K562 (cell line): Measurements from ENCODE around the gene ERICH6. TPM values are rescaled to one million over a fixed set of nuclear protein-coding genes. Genes with fewer than 3 reads are reported as not detected.
A peak's percentile ranks its signal among the peaks of the same experiment; 100 is the strongest.

Source experiments
- CBX2 ChIP-seq: fragments of 200-600 bp; sonication (generic); IDR thresholded peaks from one replicate; pipeline ENCODE4 v1.6.1; 2012; ENCODE audit warnings: mild to moderate bottlenecking, low read length, inconsistent platforms; ENCODE audit not compliant: insufficient read depth, poor library complexity, severe bottlenecking
- CREBBP ChIP-seq: IDR thresholded peaks from one replicate; pipeline ENCODE4 v1.6.1; 2012; ENCODE audit warnings: low read depth, mild to moderate bottlenecking, control low read depth, inconsistent platforms, low read length
- ELK1 ChIP-seq: sonication (generic); formaldehyde crosslinking; IDR thresholded peaks from 2 replicates; pipeline ENCODE4 v1.8.1; 2022; ENCODE audit warnings: missing genetic modification reagents
- FOXJ2 ChIP-seq: fragments of 200-800 bp; sonication (Bioruptor generic); IDR thresholded peaks from 2 replicates; pipeline ENCODE4 v1.6.1; 2016; ENCODE audit warnings: missing genetic modification characterization, missing compliant biosample characterization
- FOXK2 ChIP-seq, 2 experiments: fragments of 450-650 bp; IDR thresholded peaks in 1 of 2; conservative IDR thresholded peaks in 1 of 2; 2 replicates each; pipeline ENCODE4 v1.6.1; 2016; ENCODE audit warnings: low read depth in 2 of 2, mild to moderate bottlenecking in 1 of 2
- FOXM1 ChIP-seq, 2 experiments: fragments of 450-650 bp in 1 of 2; sonication (generic) in 1 of 2; formaldehyde crosslinking in 1 of 2; IDR thresholded peaks; 2 replicates each; pipeline versions ENCODE4 v1.6.1 to v1.9.0; 2017 to 2022; ENCODE audit warnings: low read depth in 2 of 2, mild to moderate bottlenecking in 2 of 2, missing genetic modification reagents in 1 of 2, moderate library complexity in 1 of 2
- GABPB1 ChIP-seq: sonication (generic); formaldehyde crosslinking; IDR thresholded peaks from 2 replicates; pipeline ENCODE4 v1.8.0; 2022; ENCODE audit warnings: mild to moderate bottlenecking, missing genetic modification reagents
- KDM4B ChIP-seq, 2 experiments: fragments of 450-650 bp in 1 of 2; sonication (generic) in 1 of 2; IDR thresholded peaks; 2 replicates each; pipeline ENCODE4 v1.6.1; 2016 to 2017; ENCODE audit warnings: borderline replicate concordance in 2 of 2, antibody characterized with exemption in 1 of 2, low read depth in 1 of 2, mild to moderate bottlenecking in 1 of 2
- KLF6 ChIP-seq: fragments of 250-450 bp; sonication (Bioruptor Pico); IDR thresholded peaks from 2 replicates; pipeline ENCODE4 v1.4.0; 2020; ENCODE audit warnings: mild to moderate bottlenecking, moderate library complexity, borderline replicate concordance
- MBD2 ChIP-seq: sonication (generic); IDR thresholded peaks from 2 replicates; pipeline ENCODE4 v1.6.1; 2016; ENCODE audit warnings: low read depth, borderline replicate concordance
- NR2C1 ChIP-seq, 2 experiments: fragments of 450-650 bp; IDR thresholded peaks; 2 replicates each; pipeline ENCODE4 v1.6.1; 2017; ENCODE audit warnings: mild to moderate bottlenecking in 2 of 2, antibody characterized with exemption in 1 of 2, inconsistent platforms in 1 of 2, missing compliant biosample characterization in 1 of 2, missing genetic modification characterization in 1 of 2
- SMARCC2 ChIP-seq: fragments of 450-650 bp; IDR thresholded peaks from 2 replicates; pipeline ENCODE4 v1.6.1; 2017; ENCODE audit warnings: antibody characterized with exemption, moderate library complexity, mild to moderate bottlenecking, low read depth
- SREBF2 ChIP-seq: sonication (generic); formaldehyde crosslinking; IDR thresholded peaks from 2 replicates; pipeline ENCODE4 v1.4.0; 2020; ENCODE audit warnings: mild to moderate bottlenecking, missing genetic modification reagents
- USF1 ChIP-seq: sonication (generic); formaldehyde crosslinking; IDR thresholded peaks from 2 replicates; pipeline ENCODE4 v1.9.0; 2022; ENCODE audit warnings: mild to moderate bottlenecking, missing genetic modification reagents
- ZNF551 ChIP-seq: fragments of 250-450 bp; sonication (Bioruptor Pico); IDR thresholded peaks from 2 replicates; pipeline ENCODE4 v1.5.0; 2021; ENCODE audit warnings: mild to moderate bottlenecking, moderate library complexity
- ZNF77 ChIP-seq: fragments of 250-450 bp; sonication (Bioruptor Pico); IDR thresholded peaks from 2 replicates; pipeline ENCODE4 v1.5.0; 2020
- polyA plus RNA-seq, 8 experiments: library from polyadenylated mRNA; depleted of rRNA in 4 of 8; stranded (reverse) in 5 of 8; unstranded in 3 of 8; fragments of >200 nt; fragmentation: Nextera tagmentation in 2 of 8; fragmentation: Illumina TruSeq in 1 of 8; extraction: Ambion mirVana in 2 of 8; extraction: Trizol in 1 of 8; gene quantifications; 2 replicates each; pipeline versions ENCODE4 v1.2.1 to v1.2.3, GENCODE V29; 2011 to 2014; ENCODE audit warnings: inconsistent platforms in 1 of 8, missing spikeins in 1 of 8
- total RNA-seq, 7 experiments: library from RNA; depleted of rRNA in 6 of 7; stranded (reverse); fragments of >200 nt in 6 of 7; fragmentation: Illumina TruSeq in 2 of 7; extraction: Trizol in 2 of 7; gene quantifications; 2 replicates each; pipeline versions ENCODE4 v1.2.1 to v1.2.3, GENCODE V29; 2011 to 2021; ENCODE audit warnings: low replicate concordance in 1 of 7
- TF ChIP-seq, protein P1 (sequence below): sonication (generic); formaldehyde crosslinking; IDR thresholded peaks from 2 replicates; pipeline ENCODE4 v1.9.0; 2022; ENCODE audit warnings: mild to moderate bottlenecking, missing genetic modification reagents
- TF ChIP-seq, protein P2 (sequence below): IDR thresholded peaks from 2 replicates; pipeline ENCODE4 v1.6.1; 2012; ENCODE audit warnings: low read depth, low read length, improper control_type of control experiment, borderline replicate concordance
- TF ChIP-seq, protein P3 (sequence below): sonication (generic); IDR thresholded peaks from 2 replicates; pipeline ENCODE4 v1.6.1; 2016
- TF ChIP-seq, protein P4 (sequence below): IDR thresholded peaks from 2 replicates; pipeline ENCODE4 v1.6.1; 2011; ENCODE audit not compliant: insufficient read length; ENCODE audit errors: extremely low read depth

ERICH6 gene
- total and polyA plus RNA-seq, 9 of the 15 experiments (the other 6 are each of a cell fraction or from before 2014, with no cell fraction given) = not detected

GRCh38 chr3:150737874-150738679, 34.4 kb upstream of the ERICH6 start (continued):
- TF ChIP-seq CREBBP (no peak), MBD2 (no peak; the same call in 1 of the 2 replicates), USF1 (no peak), KDM4B (IDR thresholded peaks at IDR 0.05; ENCODE audit: borderline replicate concordance in 2 of 2, low read depth in 1 of 2) (no peak), FOXJ2 (tag) (no peak), SMARCC2 (peak; percentile 82), KLF6 (CRISPR knock-in tag) (no peak), FOXK2 (conservative IDR thresholded peaks at IDR 0.05 in 1 of 2, IDR thresholded peaks at IDR 0.05 in 1 of 2; ENCODE audit: low read depth in 2 of 2) (no peak), SREBF2 (CRISPR knock-in tag) (no peak), CBX2 (no peak), NR2C1 (IDR thresholded peaks at IDR 0.05) (no peak), NR2C1 (tag; IDR thresholded peaks at IDR 0.05) (no peak; the same call in 1 of the 2 replicates), ELK1 (CRISPR knock-in tag) (no peak), ZNF551 (no peak), GABPB1 (CRISPR knock-in tag) (no peak), ZNF77 (CRISPR knock-in tag) (no peak), FOXM1 (IDR thresholded peaks at IDR 0.05; ENCODE audit: low read depth) (peak; percentile 63; the same call in 1 of the 2 replicates), FOXM1 (CRISPR knock-in tag; IDR thresholded peaks at IDR 0.05; ENCODE audit: low read depth) (no peak)
- TF ChIP-seq, protein P1, sequence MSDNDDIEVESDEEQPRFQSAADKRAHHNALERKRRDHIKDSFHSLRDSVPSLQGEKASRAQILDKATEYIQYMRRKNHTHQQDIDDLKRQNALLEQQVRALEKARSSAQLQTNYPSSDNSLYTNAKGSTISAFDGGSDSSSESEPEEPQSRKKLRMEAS (CRISPR knock-in tag) = no peak
- TF ChIP-seq, protein P2, sequence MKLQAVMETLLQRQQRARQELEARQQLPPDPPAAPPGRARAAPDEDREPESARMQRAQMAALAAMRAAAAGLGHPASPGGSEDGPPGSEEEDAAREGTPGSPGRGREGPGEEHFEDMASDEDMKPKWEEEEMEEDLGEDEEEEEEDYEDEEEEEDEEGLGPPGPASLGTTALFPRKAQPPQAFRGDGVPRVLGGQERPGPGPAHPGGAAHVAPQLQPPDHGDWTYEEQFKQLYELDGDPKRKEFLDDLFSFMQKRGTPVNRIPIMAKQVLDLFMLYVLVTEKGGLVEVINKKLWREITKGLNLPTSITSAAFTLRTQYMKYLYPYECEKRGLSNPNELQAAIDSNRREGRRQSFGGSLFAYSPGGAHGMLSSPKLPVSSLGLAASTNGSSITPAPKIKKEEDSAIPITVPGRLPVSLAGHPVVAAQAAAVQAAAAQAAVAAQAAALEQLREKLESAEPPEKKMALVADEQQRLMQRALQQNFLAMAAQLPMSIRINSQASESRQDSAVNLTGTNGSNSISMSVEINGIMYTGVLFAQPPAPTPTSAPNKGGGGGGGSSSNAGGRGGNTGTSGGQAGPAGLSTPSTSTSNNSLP = no peak
- TF ChIP-seq, protein P3, sequence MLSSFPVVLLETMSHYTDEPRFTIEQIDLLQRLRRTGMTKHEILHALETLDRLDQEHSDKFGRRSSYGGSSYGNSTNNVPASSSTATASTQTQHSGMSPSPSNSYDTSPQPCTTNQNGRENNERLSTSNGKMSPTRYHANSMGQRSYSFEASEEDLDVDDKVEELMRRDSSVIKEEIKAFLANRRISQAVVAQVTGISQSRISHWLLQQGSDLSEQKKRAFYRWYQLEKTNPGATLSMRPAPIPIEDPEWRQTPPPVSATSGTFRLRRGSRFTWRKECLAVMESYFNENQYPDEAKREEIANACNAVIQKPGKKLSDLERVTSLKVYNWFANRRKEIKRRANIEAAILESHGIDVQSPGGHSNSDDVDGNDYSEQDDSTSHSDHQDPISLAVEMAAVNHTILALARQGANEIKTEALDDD = peak; percentile 21; the same call in 1 of the 2 replicates
- TF ChIP-seq, protein P4, sequence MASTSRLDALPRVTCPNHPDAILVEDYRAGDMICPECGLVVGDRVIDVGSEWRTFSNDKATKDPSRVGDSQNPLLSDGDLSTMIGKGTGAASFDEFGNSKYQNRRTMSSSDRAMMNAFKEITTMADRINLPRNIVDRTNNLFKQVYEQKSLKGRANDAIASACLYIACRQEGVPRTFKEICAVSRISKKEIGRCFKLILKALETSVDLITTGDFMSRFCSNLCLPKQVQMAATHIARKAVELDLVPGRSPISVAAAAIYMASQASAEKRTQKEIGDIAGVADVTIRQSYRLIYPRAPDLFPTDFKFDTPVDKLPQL = no peak
